ENCODE measurements around the gene KCMF1. TPM values are rescaled to one million over a fixed set of nuclear protein-coding genes. Genes with fewer than 3 reads are reported as not detected.

The KCMF1 gene
- polyA plus RNA-seq, 1 of the 3 experiments (the other 2 are of a cell fraction): 37.0 TPM

DNA sequence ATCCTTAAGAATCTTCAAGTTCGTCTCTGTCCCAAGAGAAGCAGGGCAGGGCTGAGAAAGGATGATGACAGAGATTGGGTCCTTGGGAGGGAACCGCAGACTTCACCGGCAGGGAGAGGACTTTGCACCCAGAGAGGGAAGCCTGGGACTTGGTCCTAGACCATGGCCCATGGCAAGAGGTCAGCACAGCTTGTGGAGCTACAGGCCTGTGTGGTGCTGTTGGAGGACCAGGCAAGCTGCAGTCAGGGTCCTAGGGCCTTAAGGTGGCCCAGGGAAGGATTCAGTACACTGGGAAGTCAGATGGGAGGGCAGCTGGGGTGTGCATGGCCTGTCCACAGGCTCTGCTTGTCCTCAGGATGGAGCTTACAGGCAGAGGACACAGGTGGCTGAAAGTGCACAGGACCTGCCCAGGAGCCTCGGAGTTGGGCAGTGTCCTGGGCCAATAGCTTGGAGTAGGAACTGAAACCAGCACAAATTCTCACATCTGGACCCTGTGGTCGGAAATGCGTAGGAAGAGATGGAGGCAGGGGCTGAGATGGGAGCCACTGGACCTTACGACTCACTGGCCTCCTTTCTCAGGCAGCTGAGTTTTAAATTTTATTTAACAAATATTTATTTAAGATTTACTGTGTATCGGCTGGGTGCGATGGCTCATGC lies 105.8 kb downstream of the KCMF1 start:
- no peaks in the 10 kb centered on the region for H3K79me2 ChIP-seq (ENCODE audit: insufficient read depth)
- CTCF ChIA-PET: interaction anchor here (0.9 to 4.7 kb wide), 5 partner anchors 8 to 224 kb away, joined by 3 to 37 read pairs (median 4); no protein-coding TSS in a partner anchor

DNA sequence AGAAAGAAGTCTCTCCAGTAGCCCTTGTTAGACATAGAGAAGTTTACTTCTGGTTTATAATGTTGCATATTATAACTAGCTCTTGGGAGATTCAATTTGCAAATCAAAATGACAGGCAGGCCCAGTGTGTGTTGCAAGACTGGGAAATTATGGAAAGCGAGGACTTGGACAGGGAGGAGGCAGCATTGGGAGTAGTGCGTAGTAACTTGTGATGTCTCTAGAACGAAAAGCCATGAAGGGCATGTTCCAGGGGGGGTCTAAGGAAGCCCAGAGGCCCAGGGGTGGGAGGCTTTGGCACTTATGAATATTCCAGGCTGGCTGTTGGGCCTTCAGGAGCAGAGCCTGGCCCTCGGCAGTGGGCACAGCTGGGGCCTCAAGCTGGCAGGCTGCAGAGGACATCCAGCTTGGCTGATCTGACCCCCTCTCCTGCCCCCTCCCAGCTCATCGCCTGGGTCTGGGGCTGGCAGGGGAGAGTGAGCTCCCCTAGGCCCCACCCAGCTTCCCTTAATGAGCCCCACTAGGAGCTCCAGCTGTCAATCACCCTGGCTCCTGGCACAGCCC lies 107.0 kb downstream of the KCMF1 start:
- Histone ChIP-seq H3F3A (replicated peaks; ENCODE audit: insufficient read depth) (no peaks in the 10 kb centered on the region), H3K79me2 (ENCODE audit: insufficient read depth) (no peaks in the 10 kb centered on the region), H3K4me3 (ENCODE audit: low read depth in 2 of 2, low read length in 1 of 2) (no peak overlapping the region), H3K27me3 (ENCODE audit: insufficient read depth) (no peaks in the 10 kb centered on the region; the same call in 1 of the 2 replicates), H3K27ac (ENCODE audit: low read depth in 2 of 2, low read length in 1 of 2) (no peak overlapping the region), H3K9me3 (no peaks in the 10 kb centered on the region), H3K36me3 (replicated peaks in 1 of 2; ENCODE audit: control insufficient read depth in 1 of 2, insufficient read depth in 2 of 2, low read length in 1 of 2) (peaks cover 0 to 2% of the 10 kb centered on the region in 2 experiments), H4K20me1 (ENCODE audit: insufficient read depth) (no peaks in the 10 kb centered on the region), H2AFZ (ENCODE audit: low read depth) (no peak overlapping the region), H3K4me2 (no peak overlapping the region), H3K9me2 (no peaks in the 10 kb centered on the region), H3K4me1 (ENCODE audit: control insufficient read depth in 1 of 2, insufficient read depth in 2 of 2, low read depth in 1 of 2, low read length in 1 of 2) (no peaks in the 10 kb centered on the region; a peak in 1 of 4 replicates), H3K9ac (no peak overlapping the region)
- ChIA-PET CTCF (interaction anchor here (0.6 to 4.7 kb wide), 5 partner anchors 7 to 223 kb away, joined by 3 to 37 read pairs (median 7); no protein-coding TSS in a partner anchor), POLR2A (no interaction called here)
- no peak for DNase-seq
- 67% methylated on average over 3 of the region's 5 CpGs for WGBS (ENCODE audit: low lambda C conversion rate)
- TF ChIP-seq TCF12 (IDR thresholded peaks at IDR 0.05): no peak
- TF ChIP-seq FOXM1 (IDR thresholded peaks at IDR 0.05; ENCODE audit: low read depth): no peak
- TF ChIP-seq, protein P1, sequence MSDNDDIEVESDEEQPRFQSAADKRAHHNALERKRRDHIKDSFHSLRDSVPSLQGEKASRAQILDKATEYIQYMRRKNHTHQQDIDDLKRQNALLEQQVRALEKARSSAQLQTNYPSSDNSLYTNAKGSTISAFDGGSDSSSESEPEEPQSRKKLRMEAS (IDR thresholded peaks at IDR 0.05; ENCODE audit: low read depth): no peak
- TF ChIP-seq, protein P2, sequence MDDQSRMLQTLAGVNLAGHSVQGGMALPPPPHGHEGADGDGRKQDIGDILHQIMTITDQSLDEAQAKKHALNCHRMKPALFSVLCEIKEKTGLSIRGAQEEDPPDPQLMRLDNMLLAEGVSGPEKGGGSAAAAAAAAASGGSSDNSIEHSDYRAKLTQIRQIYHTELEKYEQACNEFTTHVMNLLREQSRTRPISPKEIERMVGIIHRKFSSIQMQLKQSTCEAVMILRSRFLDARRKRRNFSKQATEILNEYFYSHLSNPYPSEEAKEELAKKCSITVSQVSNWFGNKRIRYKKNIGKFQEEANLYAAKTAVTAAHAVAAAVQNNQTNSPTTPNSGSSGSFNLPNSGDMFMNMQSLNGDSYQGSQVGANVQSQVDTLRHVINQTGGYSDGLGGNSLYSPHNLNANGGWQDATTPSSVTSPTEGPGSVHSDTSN (IDR thresholded peaks at IDR 0.05): no peak
- TF ChIP-seq FOXJ3 (CRISPR knock-in tag; IDR thresholded peaks at IDR 0.05): no peak
- TF ChIP-seq, protein P3, sequence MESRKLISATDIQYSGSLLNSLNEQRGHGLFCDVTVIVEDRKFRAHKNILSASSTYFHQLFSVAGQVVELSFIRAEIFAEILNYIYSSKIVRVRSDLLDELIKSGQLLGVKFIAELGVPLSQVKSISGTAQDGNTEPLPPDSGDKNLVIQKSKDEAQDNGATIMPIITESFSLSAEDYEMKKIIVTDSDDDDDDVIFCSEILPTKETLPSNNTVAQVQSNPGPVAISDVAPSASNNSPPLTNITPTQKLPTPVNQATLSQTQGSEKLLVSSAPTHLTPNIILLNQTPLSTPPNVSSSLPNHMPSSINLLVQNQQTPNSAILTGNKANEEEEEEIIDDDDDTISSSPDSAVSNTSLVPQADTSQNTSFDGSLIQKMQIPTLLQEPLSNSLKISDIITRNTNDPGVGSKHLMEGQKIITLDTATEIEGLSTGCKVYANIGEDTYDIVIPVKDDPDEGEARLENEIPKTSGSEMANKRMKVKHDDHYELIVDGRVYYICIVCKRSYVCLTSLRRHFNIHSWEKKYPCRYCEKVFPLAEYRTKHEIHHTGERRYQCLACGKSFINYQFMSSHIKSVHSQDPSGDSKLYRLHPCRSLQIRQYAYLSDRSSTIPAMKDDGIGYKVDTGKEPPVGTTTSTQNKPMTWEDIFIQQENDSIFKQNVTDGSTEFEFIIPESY (IDR thresholded peaks at IDR 0.05; ENCODE audit: borderline replicate concordance, low read depth): no peak
- no peak for TF ChIP-seq TAF1 (IDR thresholded peaks at IDR 0.05; ENCODE audit: borderline replicate concordance, low read depth, low read length)
- TF ChIP-seq GABPA (IDR thresholded peaks at IDR 0.05; ENCODE audit: low read depth): no peak
- TF ChIP-seq MEF2A (IDR thresholded peaks at IDR 0.05; ENCODE audit: borderline replicate concordance, low read depth): no peak

More for the DNA sequence above, 105.8 kb downstream of the KCMF1 start:
- TF ChIP-seq GATA2 (CRISPR knock-in tag; IDR thresholded peaks at IDR 0.05): no peak
- TF ChIP-seq RXRA (IDR thresholded peaks at IDR 0.05; ENCODE audit: borderline replicate concordance, low read depth): no peak
- TF ChIP-seq RCOR1 (IDR thresholded peaks at IDR 0.05; ENCODE audit: low read length): no peak
- no peak for TF ChIP-seq ELF1 (IDR thresholded peaks at IDR 0.05)
- TF ChIP-seq SMC3 (IDR thresholded peaks at IDR 0.05; ENCODE audit: low read depth, low read length): no peak
- TF ChIP-seq FOXJ3 (CRISPR knock-in tag; IDR thresholded peaks at IDR 0.05): no peak
- H3K4me3 ChIP-seq (ENCODE audit: low read depth in 2 of 2, low read length in 1 of 2): no peak overlapping the region
- no peaks in the 10 kb centered on the region for H3K9me3 ChIP-seq
- WGBS (ENCODE audit: low lambda C conversion rate): 83% methylated on average over 9 of the region's 9 CpGs
- no peak overlapping the region for H3K4me2 ChIP-seq
- peaks cover 0 to 2% of the 10 kb centered on the region in 2 experiments for H3K36me3 ChIP-seq (replicated peaks in 1 of 2; ENCODE audit: control insufficient read depth in 1 of 2, insufficient read depth in 2 of 2, low read length in 1 of 2)
- POLR2A ChIA-PET: no interaction called here
- no peak overlapping the region for H3K27ac ChIP-seq (ENCODE audit: low read depth in 2 of 2, low read length in 1 of 2)
- H3K4me1 ChIP-seq (ENCODE audit: control insufficient read depth in 1 of 2, insufficient read depth in 2 of 2, low read depth in 1 of 2, low read length in 1 of 2): no peaks in the 10 kb centered on the region; a peak in 1 of 4 replicates
- DNase-seq: no peak
- H4K20me1 ChIP-seq (ENCODE audit: insufficient read depth): no peaks in the 10 kb centered on the region
- no peak overlapping the region for H3K9ac ChIP-seq
- H3F3A ChIP-seq (replicated peaks; ENCODE audit: insufficient read depth): no peaks in the 10 kb centered on the region
- no peak overlapping the region for H2AFZ ChIP-seq (ENCODE audit: low read depth)
- H3K9me2 ChIP-seq: no peaks in the 10 kb centered on the region
- no peaks in the 10 kb centered on the region for H3K27me3 ChIP-seq (ENCODE audit: insufficient read depth)
